ENCODE measurements around the gene MGAT1.

- TF ChIP-seq USF2 (IDR thresholded peaks at IDR 0.05) (no peak), PHF8 (IDR thresholded peaks at IDR 0.05; ENCODE audit: borderline replicate concordance, low read depth) (no peak)
Observed at GRCh38 chr5:180804129-180804618, 1.6 kb upstream of the MGAT1 start.

Measured in A549 (cell line).